Measurements from ENCODE around the gene C1orf174. TPM values are rescaled to one million over a fixed set of nuclear protein-coding genes. Genes with fewer than 3 reads are reported as not detected.

C1orf174 gene
- total RNA-seq, 1 experiment from 2014 or later: 21.1 TPM

GRCh38 chr1:3841491-3841890, 58.6 kb downstream of the C1orf174 start:
- TF ChIP-seq CTCF (IDR thresholded peaks at IDR 0.05; ENCODE audit: unreplicated experiment): no peak
- H3K9me3 Mint-ChIP-seq (ENCODE audit: low read depth, unreplicated experiment): no peaks in the 10 kb centered on the region
- no peak overlapping the region for H3K27ac Mint-ChIP-seq (ENCODE audit: unreplicated experiment)
- H3K4me3 Mint-ChIP-seq (ENCODE audit: low read depth, unreplicated experiment): no peak overlapping the region
- BruUV-seq (replicated peaks): no TSS peak
- no peaks in the 10 kb centered on the region for H3K4me1 Mint-ChIP-seq (ENCODE audit: low read depth, unreplicated experiment)
- no peak for DNase-seq
- H3K27me3 Mint-ChIP-seq (ENCODE audit: unreplicated experiment): no peaks in the 10 kb centered on the region
- CTCF ChIA-PET: no interaction called here
- intact Hi-C loops (cut with micrococcal nuclease; ENCODE audit: unreplicated experiment): no loop called here
- peaks cover 12% of the 10 kb centered on the region for H3K36me3 Mint-ChIP-seq (ENCODE audit: insufficient read depth, unreplicated experiment)

Other genes starting within 250 kb of the C1orf174 start
- gene TP73, start 247.8 kb downstream of the C1orf174 start, total RNA-seq (2022): 0.34 and 0.54 TPM in 2 replicates
- not detected in 2 replicates for gene CCDC27, start 147.8 kb downstream of the C1orf174 start, total RNA-seq (2022)
- 2.7 and 4.2 TPM in 2 replicates for gene SMIM1, start 127.5 kb downstream of the C1orf174 start, total RNA-seq (2022)
- gene LRRC47, start 103.8 kb downstream of the C1orf174 start, total RNA-seq (2022): 35.8 and 38.1 TPM in 2 replicates
- gene CEP104, start 43.1 kb downstream of the C1orf174 start, total RNA-seq (2022): 29.4 and 34.3 TPM in 2 replicates
- gene DFFB, start 42.8 kb downstream of the C1orf174 start, total RNA-seq (2022): 6.5 and 6.6 TPM in 2 replicates

All from Calu3 (cell line).